H9 (cell line): ENCODE data around the gene FAM163B. TPM values are rescaled to one million over a fixed set of nuclear protein-coding genes. Genes with fewer than 3 reads are reported as not detected.

Experiments used
- DNase-seq: peaks from one replicate; pipeline ENCODE4 v3.0.0-alpha.2; 2017
- H2AFZ ChIP-seq: one replicate; pipeline ENCODE4 v1.6.1; 2013; ENCODE audit warnings: mild to moderate bottlenecking, low read length, control low read depth, moderate library complexity
- H2AK5ac ChIP-seq: 2 replicates; pipeline ENCODE4 v1.6.1; 2013; ENCODE audit warnings: low read length, control low read depth, mixed read lengths; ENCODE audit not compliant: insufficient read length
- H2BK120ac ChIP-seq: one replicate; pipeline ENCODE4 v1.6.1; 2013; ENCODE audit warnings: low read depth, mild to moderate bottlenecking, low read length, control low read depth, inconsistent platforms; ENCODE audit not compliant: poor library complexity, severe bottlenecking
- H2BK12ac ChIP-seq: 2 replicates; pipeline ENCODE4 v1.6.1; 2013; ENCODE audit warnings: low read length, control low read depth, mixed read lengths, low read depth; ENCODE audit not compliant: insufficient read length
- H2BK15ac ChIP-seq: 2 replicates; pipeline ENCODE4 v1.6.1; 2013; ENCODE audit warnings: low read depth, low read length, control low read depth
- H2BK20ac ChIP-seq: one replicate; pipeline ENCODE4 v1.6.1; 2013; ENCODE audit warnings: low read depth, mild to moderate bottlenecking, low read length, control low read depth, inconsistent platforms; ENCODE audit not compliant: poor library complexity, severe bottlenecking
- H2BK5ac ChIP-seq: 2 replicates; pipeline ENCODE4 v1.6.1; 2013; ENCODE audit warnings: low read length, control low read depth, mixed read lengths; ENCODE audit not compliant: insufficient read length
- H3K14ac ChIP-seq: 2 replicates; pipeline ENCODE4 v1.6.1; 2013; ENCODE audit warnings: low read length, control low read depth; ENCODE audit not compliant: insufficient read depth
- H3K18ac ChIP-seq: 2 replicates; pipeline ENCODE4 v1.6.1; 2013; ENCODE audit warnings: low read depth, mild to moderate bottlenecking, mixed read lengths, low read length, control low read depth; ENCODE audit not compliant: insufficient read length
- H3K23ac ChIP-seq: 2 replicates; pipeline ENCODE4 v1.6.1; 2013; ENCODE audit warnings: low read length, control low read depth, mixed read lengths, low read depth; ENCODE audit not compliant: insufficient read length
- H3K23me2 ChIP-seq: 2 replicates; pipeline ENCODE4 v1.6.1; 2013; ENCODE audit warnings: low read depth, mild to moderate bottlenecking, mixed read lengths, low read length, control low read depth; ENCODE audit not compliant: insufficient read length, poor library complexity, severe bottlenecking
- H3K27ac ChIP-seq: 2 replicates; pipeline ENCODE4 v1.5.1; 2013; ENCODE audit warnings: low read length, control low read depth, mixed read lengths, low read depth; ENCODE audit not compliant: insufficient read length
- H3K27me3 ChIP-seq: 2 replicates; pipeline ENCODE4 v1.6.1; 2013; ENCODE audit warnings: low read length, control low read depth, inconsistent platforms; ENCODE audit not compliant: insufficient read depth
- H3K4ac ChIP-seq: 2 replicates; pipeline ENCODE4 v1.6.1; 2013; ENCODE audit warnings: low read depth, mild to moderate bottlenecking, control low read depth, inconsistent platforms, low read length, moderate library complexity
- H3K4me1 ChIP-seq: 2 replicates; pipeline ENCODE4 v1.6.1; 2013; ENCODE audit warnings: low read length, control low read depth, inconsistent platforms; ENCODE audit not compliant: insufficient read depth
- H3K4me2 ChIP-seq: 2 replicates; pipeline ENCODE4 v1.6.1; 2013; ENCODE audit warnings: low read length, control low read depth, mixed read lengths; ENCODE audit not compliant: insufficient read length, insufficient read depth
- H3K56ac ChIP-seq: 2 replicates; pipeline ENCODE4 v1.6.1; 2013; ENCODE audit warnings: low read depth, mild to moderate bottlenecking, mixed read lengths, low read length, control low read depth; ENCODE audit not compliant: insufficient read length
- H3K79me1 ChIP-seq: 2 replicates; pipeline ENCODE4 v1.6.1; 2013; ENCODE audit warnings: low read depth, mild to moderate bottlenecking, moderate library complexity, low read length, control low read depth, inconsistent platforms; ENCODE audit not compliant: insufficient read depth, poor library complexity, severe bottlenecking
- H3K79me2 ChIP-seq: 2 replicates; pipeline ENCODE4 v1.6.1; 2013; ENCODE audit warnings: low read length, control low read depth, inconsistent platforms; ENCODE audit not compliant: insufficient read depth
- H3K9ac ChIP-seq: 2 replicates; pipeline ENCODE4 v1.6.1; 2013; ENCODE audit warnings: low read length, control low read depth, mixed read lengths; ENCODE audit not compliant: insufficient read length; ENCODE audit errors: extremely low read depth
- H3K9me3 ChIP-seq: one replicate; pipeline ENCODE4 v1.6.1; 2013; ENCODE audit warnings: low read depth, low read length, inconsistent platforms; ENCODE audit not compliant: control insufficient read depth
- H3T11ph ChIP-seq: one replicate; pipeline ENCODE4 v1.6.1; 2013; ENCODE audit warnings: mild to moderate bottlenecking, low read length, control low read depth, inconsistent platforms
- H4K20me1 ChIP-seq: one replicate; pipeline ENCODE4 v1.6.1; 2013; ENCODE audit not compliant: control insufficient read depth, insufficient read length, insufficient read depth
- H4K5ac ChIP-seq: 2 replicates; pipeline ENCODE4 v1.6.1; 2013; ENCODE audit warnings: low read depth, mild to moderate bottlenecking, mixed read lengths, low read length, control low read depth; ENCODE audit not compliant: insufficient read length
- H4K8ac ChIP-seq: replicated peaks from 2 replicates; pipeline ENCODE4 v1.6.1; 2013; ENCODE audit warnings: low read length, control low read depth, mixed read lengths, low read depth; ENCODE audit not compliant: insufficient read length
- H4K91ac ChIP-seq: 2 replicates; pipeline ENCODE4 v1.6.1; 2013; ENCODE audit warnings: low read depth, mild to moderate bottlenecking, moderate library complexity, mixed read lengths, low read length, control low read depth; ENCODE audit not compliant: insufficient read length
- H3K27ac Mint-ChIP-seq, 3 experiments: 2 replicates in 2 of 3; 3 replicates in 1 of 3; pipeline ENCODE4 v1.8.0; 2020 to 2021; ENCODE audit warnings: mixed read lengths in 3 of 3, mild to moderate bottlenecking in 1 of 3, moderate library complexity in 1 of 3
- H3K27me3 Mint-ChIP-seq: 2 replicates; pipeline ENCODE4 v1.8.0; 2021; ENCODE audit warnings: low read depth, mild to moderate bottlenecking, moderate library complexity, mixed read lengths
- H3K36me3 Mint-ChIP-seq, 3 experiments: 2 replicates in 2 of 3; 3 replicates in 1 of 3; pipeline ENCODE4 v1.8.0; 2020 to 2021; ENCODE audit warnings: low read depth in 3 of 3, mixed read lengths in 3 of 3; ENCODE audit not compliant: insufficient read depth in 1 of 3
- H3K4me1 Mint-ChIP-seq, 2 experiments: 2 replicates each; pipeline ENCODE4 v1.8.0; 2020; ENCODE audit warnings: mixed read lengths in 2 of 2
- H3K4me3 Mint-ChIP-seq, 2 experiments: 2 replicates in 1 of 2; 3 replicates in 1 of 2; pipeline ENCODE4 v1.8.0; 2020 to 2021; ENCODE audit warnings: mild to moderate bottlenecking in 2 of 2, mixed read lengths in 2 of 2, moderate library complexity in 1 of 2
- H3K9me3 Mint-ChIP-seq, 2 experiments: 2 replicates in 1 of 2; 3 replicates in 1 of 2; pipeline ENCODE4 v1.8.0; 2020; ENCODE audit warnings: mild to moderate bottlenecking in 2 of 2, mixed read lengths in 2 of 2, moderate library complexity in 1 of 2
- WGBS: extraction: QIAGEN DNeasy Blood & Tissue Kit; methylation state at CpG from one replicate; pipeline ENCODE4 v1.1.7; 2013; ENCODE audit warnings: missing lambda C conversion rate, low lambda C conversion rate, mixed read lengths; ENCODE audit not compliant: insufficient read length; ENCODE audit errors: extremely low coverage; 5-methylcytosine and 5-hydroxymethylcytosine counted together
- total RNA-seq: library from RNA; stranded (reverse); gene quantifications from 2 replicates; pipeline ENCODE4 v1.2.1, GENCODE V29; 2021
- TF ChIP-seq, protein P1 (sequence below): fragments of 200-600 bp; sonication (generic); conservative IDR thresholded peaks from 3 replicates; pipeline ENCODE4 v1.8.0; 2021; ENCODE audit warnings: antibody characterized with exemption, mild to moderate bottlenecking

Gene FAM163B
- total RNA-seq, 1 experiment from 2014 or later = 0.39 TPM

- Histone ChIP-seq H2BK20ac (no peak overlapping the region), H4K20me1 (no peaks in the 10 kb centered on the region), H3K14ac (no peak overlapping the region), H3K23ac (no peak overlapping the region), H3K79me2 (no peaks in the 10 kb centered on the region), H3K79me1 (no peaks in the 10 kb centered on the region), H3K4me1 (no peaks in the 10 kb centered on the region; the same call in 1 of the 2 replicates), H2AK5ac (no peak overlapping the region), H2AFZ (no peak overlapping the region), H2BK120ac (no peak overlapping the region), H3K4ac (no peak overlapping the region), H3K23me2 (no peaks in the 10 kb centered on the region), H4K8ac (no peak overlapping the region), H3K18ac (no peak overlapping the region), H3K27me3 (no peaks in the 10 kb centered on the region), H3T11ph (no peak overlapping the region), H3K9ac (no peak overlapping the region), H3K9me3 (no peaks in the 10 kb centered on the region), H2BK15ac (no peak overlapping the region), H2BK12ac (no peak overlapping the region), H4K91ac (no peak overlapping the region), H3K27ac (no peak overlapping the region), H3K4me2 (no peak overlapping the region), H4K5ac (no peak overlapping the region), H3K56ac (no peak overlapping the region), H2BK5ac (no peak overlapping the region)
- Mint-ChIP-seq H3K27me3 (peaks cover 3% of the 10 kb centered on the region; the same call in 1 of the 2 replicates), H3K36me3 (no peaks in the 10 kb centered on the region; a peak in 1 of 7 replicates), H3K4me1 (peaks cover 20 to 36% of the 10 kb centered on the region in 2 experiments), H3K27ac (no peak overlapping the region), H3K9me3 (no peaks in the 10 kb centered on the region), H3K4me3 (no peak overlapping the region)
- no CpG with 5 or more reads among the region's 17 CpGs for WGBS
- TF ChIP-seq, protein P1, sequence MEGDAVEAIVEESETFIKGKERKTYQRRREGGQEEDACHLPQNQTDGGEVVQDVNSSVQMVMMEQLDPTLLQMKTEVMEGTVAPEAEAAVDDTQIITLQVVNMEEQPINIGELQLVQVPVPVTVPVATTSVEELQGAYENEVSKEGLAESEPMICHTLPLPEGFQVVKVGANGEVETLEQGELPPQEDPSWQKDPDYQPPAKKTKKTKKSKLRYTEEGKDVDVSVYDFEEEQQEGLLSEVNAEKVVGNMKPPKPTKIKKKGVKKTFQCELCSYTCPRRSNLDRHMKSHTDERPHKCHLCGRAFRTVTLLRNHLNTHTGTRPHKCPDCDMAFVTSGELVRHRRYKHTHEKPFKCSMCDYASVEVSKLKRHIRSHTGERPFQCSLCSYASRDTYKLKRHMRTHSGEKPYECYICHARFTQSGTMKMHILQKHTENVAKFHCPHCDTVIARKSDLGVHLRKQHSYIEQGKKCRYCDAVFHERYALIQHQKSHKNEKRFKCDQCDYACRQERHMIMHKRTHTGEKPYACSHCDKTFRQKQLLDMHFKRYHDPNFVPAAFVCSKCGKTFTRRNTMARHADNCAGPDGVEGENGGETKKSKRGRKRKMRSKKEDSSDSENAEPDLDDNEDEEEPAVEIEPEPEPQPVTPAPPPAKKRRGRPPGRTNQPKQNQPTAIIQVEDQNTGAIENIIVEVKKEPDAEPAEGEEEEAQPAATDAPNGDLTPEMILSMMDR = no peak
- DNase-seq = no peak
Observed at GRCh38 chr9:133574771-133575170, 34.4 kb downstream of the FAM163B start.
